Amygdala (tissue), 56 donors: ENCODE data around the gene GPR146.
"Not testable (repeated sequence)": the region's sequence is repeated elsewhere in the genome, so short reads cannot be mapped to it uniquely, and the experiment has no call there.

Experiments used
- DNase-seq, 56 donors: peaks; one replicate each; lab custom pipeline; 2025; lab: John Stamatoyannopoulos, UW

GPR146 gene

GRCh38 chr7:1044189-1045068 lies at the start of gene GPR146:
TSS of gene GPR146 (plus strand) at chr7:1044546. CDS start at chr7:1057516, 12,970 bp downstream.
- DNase-seq, result peak; percentile 40 to 94 (median 84)

DNA sequence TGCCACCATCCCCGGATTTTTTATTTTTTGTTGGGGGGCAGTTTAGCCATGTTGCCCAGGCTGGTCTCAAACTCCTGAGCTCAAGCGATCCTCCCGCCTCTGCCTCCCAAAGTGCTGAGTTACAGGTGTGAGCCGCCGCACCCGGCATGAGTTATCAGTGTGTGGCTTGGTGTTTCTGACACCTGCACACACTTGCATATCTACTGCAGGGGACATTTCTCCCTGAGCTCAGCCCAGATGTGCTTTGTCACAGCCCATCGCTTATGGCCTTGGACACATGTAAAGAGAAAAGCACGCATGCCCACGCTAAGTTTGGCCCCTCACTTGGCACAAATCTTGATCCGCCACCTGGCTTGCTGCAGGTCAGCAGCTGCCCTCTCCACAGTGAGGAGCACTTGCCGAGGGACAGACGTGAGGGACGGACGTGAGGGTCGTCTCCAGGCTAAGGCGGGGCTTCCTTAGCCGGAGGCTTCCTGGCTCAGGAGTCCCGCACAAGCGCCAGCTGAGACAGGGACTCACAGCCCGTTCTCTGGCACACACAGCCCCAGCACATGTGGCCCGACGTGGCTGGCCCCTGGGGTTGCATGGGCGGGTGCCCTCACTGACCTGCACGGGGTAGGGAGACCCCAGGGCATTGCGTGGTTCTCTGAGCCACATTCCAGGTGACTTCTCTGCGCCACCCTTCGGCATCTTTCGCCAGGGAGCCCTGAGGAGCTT lies 49.6 kb upstream of the GPR146 start:
- no peak for DNase-seq

DNA sequence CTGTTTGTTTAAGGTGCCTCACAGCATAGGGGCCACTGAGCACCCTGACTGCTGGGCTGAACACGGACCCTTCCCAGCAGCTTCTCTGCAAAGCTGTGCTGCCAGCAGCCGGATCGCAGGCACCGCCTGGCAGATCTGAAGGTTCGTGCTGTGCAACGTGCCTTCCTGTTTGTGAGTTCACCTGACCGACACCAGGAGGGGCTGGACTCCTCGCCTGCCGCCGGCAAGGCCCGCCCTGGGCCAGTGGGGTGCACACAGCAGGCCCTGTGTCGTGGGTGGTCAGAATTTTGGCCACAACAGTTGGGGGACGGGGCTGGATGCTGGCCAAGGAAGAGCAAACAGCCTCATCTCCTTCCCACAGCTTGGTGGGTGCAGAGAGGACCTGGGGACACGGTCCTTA lies 48.8 kb upstream of the GPR146 start:
- no peak for DNase-seq

DNA sequence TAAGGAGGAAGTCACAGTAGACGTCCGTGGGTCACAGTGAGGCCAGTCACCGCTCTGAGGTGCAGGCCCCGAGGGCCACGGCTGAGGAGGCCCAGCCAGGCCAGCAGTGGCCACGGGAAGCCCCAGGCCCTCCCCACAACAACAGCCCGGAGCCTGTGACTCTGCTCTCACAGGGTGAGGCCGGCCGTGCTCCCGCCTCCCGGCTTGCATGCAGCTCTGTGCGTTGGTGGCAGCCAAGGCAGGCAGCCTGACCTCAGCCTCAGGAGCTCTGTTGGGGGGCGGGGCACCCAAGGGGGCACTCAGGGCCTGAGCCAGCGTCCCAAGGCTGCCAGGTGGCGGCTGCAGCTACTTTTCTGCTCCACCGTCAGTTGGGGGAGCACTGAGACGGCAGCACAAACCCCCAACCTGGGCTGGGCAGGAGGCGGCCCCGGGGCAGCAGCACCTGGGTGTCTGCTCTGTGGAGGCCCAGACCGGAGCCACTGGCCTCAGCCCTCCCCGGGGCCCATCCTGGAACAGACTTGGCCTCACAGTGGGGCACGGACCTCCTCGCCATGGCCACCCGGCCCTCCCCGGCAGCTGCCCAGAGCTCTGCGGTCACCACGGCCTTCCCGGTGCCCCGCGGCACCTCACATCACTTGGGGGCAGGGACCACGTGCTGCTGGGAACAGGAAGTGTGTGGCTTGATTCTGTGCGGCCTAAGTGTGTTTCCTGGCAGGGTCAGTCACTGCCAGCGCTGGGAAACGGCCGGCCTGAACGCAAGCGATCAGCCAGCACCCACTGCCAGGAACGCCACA lies 48.1 kb upstream of the GPR146 start:
- DNase-seq, result no peak

GRCh38 chr7:997404-998395 lies 46.6 kb upstream of the GPR146 start:
- no peak for DNase-seq

GRCh38 chr7:999149-999879 lies 45.0 kb upstream of the GPR146 start:
- no peak for DNase-seq

GRCh38 chr7:999941-1000935 lies 44.1 kb upstream of the GPR146 start:
- DNase-seq, result no peak

- DNase-seq, result not testable (repeated sequence)
Measured at GRCh38 chr7:1001069-1001770, 43.1 kb upstream of the GPR146 start.

DNA sequence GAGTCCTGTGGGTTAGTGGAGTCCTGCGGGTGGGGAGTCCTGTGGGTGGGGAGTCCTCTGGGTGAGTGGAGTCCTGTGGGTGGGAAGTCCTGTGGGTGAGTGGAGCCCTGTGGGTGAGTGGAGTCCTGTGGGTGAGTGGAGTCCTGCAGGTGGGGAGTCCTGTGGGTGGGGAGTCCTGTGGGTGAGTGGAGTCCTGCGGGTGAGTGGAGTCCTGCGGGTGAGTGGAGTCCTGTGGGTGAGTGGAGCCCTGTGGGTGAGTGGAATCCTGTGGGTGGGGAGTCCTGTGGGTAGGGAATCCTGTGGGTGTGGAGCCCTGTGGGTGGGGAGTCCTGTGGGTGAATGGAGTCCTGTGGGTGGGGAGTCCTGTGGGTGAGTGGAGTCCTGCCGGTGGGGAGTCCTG lies 42.3 kb upstream of the GPR146 start:
- not testable (repeated sequence) for DNase-seq

- DNase-seq, result not testable (repeated sequence)
Measured at GRCh38 chr7:1002445-1002844, 41.9 kb upstream of the GPR146 start.

- no peak for DNase-seq
Measured at GRCh38 chr7:1004018-1004852, 40.1 kb upstream of the GPR146 start.

GRCh38 chr7:1005303-1005702 lies 39.0 kb upstream of the GPR146 start:
- no peak for DNase-seq

DNA sequence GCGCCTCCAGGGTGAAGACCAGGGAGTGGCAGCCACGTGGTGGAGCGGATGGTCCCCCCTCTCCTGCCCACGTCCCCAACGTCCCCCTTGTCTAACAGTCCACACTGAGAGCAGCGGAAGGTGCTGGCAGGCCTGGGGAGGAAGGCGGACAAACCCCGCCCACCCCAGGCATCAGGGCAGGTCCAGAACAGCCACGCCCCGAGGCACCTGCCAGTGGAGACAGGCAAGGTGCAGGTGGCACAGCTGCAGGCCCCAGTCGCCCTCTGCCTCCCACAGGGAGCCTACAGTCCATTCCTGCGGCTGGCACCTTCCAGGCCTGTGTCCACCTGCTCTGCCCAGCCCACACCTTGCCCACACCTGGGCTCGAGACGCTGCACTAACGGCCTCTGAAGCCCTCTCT lies 36.4 kb upstream of the GPR146 start:
- DNase-seq, result no peak

GRCh38 chr7:1008733-1009363 lies 35.5 kb upstream of the GPR146 start:
- no peak for DNase-seq

DNA sequence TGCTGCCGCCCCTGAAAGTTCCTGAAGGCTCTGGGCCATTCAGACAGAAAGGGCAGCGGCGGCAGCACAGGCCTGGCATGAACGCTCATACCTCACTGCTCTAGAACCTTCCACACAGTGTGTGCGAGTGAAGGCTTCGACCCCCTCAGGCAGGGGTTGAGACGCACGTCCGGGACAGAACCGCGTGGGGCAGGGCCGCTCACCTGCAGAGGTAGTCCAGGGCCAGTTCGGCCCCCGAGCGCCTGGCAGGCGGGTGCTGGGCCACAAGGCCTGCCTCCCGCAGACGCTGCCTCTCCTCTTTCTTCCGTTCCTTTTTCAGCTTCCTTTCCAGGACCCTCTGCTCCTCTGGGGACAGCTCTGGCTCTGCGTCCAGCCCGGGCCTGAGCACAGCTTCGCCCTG lies 34.6 kb upstream of the GPR146 start:
- DNase-seq, result no peak

GRCh38 chr7:1010226-1010625 lies 34.1 kb upstream of the GPR146 start:
- DNase-seq, result no peak
